A549 treated with GW870086 at 1 μM for 4 hours (cell line): ENCODE data around the gene ZNF408. TPM values are rescaled to one million over a fixed set of nuclear protein-coding genes. Genes with fewer than 3 reads are reported as not detected.

ENCODE experiments used
- total RNA-seq: library from RNA; stranded (reverse); fragments of 200-300 nt; extraction: Qiagen RNA extraction; gene quantifications from 5 replicates; pipeline ENCODE4 v1.2.3, GENCODE V29; 2022; ENCODE audit warnings: low read depth

Gene ZNF408
- total RNA-seq: 17.0 to 22.4 TPM (median 18.4 TPM) in 5 replicates

DNA sequence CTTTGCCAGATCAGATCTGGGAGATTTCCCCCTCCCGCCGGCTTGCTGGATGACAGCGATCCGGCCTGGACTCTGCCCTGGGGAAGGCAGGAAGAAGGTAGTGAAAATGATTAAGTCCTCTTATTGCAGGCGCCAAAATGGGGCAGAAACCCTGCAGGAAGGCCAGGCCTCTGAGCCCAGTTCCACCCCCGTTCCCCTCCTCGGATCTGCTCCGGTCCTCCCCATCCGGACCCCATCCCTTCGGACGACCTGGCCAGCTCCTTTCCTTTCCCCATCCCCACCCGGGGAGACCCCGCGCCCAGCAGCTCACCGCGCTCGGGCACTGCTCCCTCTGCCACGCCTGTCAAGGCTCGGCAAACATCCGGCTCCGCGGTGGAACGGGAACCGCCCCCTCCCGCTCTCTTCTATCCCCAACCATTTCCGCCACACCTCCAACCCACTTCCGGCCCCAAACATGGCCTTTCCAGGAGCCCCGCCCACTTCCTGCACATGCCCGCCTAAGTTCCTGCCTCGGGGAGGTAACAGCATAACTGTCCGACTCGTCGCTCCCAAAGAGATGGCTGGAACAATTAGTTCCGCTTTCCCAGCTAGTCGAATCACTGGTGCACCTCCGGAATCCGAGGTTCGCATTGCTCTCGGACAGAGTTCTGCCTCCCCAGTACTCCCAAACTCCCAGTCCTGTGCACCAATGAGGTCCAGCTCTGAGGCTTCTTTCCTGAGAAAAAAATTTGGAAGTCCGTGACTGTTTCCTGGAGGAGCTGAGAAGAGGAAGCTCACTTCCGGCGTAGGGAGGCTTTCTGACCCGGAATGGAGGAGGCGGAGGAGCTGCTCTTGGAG, at the start of gene ZNF408, which contains the start of gene ARHGAP1:
TSS of gene ZNF408 (plus strand) at position 791 of the 837 bp plus-strand sequence. CDS start at position 808, 17 bp downstream.
TSS of gene ARHGAP1 (minus strand) at position 379 of the 837 bp plus-strand sequence. CDS start 4,512 bp downstream, outside the sequence.

DNA sequence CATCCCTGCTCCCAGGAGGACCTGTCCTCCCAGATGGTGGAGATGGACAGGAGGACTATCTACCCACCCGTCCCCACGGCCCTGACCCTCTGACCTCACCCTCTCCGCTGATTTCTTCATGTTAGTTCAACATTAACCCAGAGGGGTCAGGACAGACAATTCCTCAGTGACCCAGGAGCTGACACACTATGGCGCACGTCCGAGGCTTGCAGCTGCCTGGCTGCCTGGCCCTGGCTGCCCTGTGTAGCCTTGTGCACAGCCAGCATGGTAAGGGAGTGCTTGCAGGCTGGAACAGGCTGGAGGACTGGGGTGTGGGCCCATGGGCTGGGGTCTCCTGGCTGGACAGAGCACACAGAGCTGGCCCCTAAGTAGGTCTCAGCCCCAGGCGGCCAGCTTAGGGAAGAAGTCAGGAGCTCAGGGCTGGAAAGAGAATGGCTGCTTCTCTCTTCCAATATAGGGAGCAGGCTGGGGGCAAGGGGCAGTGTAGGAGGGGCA, 18.3 kb downstream of the ZNF408 start, which contains the start of gene F2:
TSS of gene F2 (plus strand) at position 166 of the 495 bp plus-strand sequence. CDS start at position 189, 23 bp downstream.

Other genes starting within 250 kb of the ZNF408 start
- 12.9 to 16.4 TPM (median 14.0 TPM) in 5 replicates for gene AMBRA1, start 107.0 kb upstream of the ZNF408 start, total RNA-seq
- gene HARBI1, start 83.8 kb upstream of the ZNF408 start, total RNA-seq: 5.0 to 7.0 TPM (median 5.8 TPM) in 5 replicates
- 45.3 to 59.8 TPM (median 58.9 TPM) in 5 replicates for gene ATG13, start 83.5 kb upstream of the ZNF408 start, total RNA-seq
- gene ARHGAP1, start 412 bp upstream of the ZNF408 start, total RNA-seq: 54.6 to 62.8 TPM (median 57.6 TPM) in 5 replicates
- 1.9 to 2.6 TPM (median 2.2 TPM) in 5 replicates for gene F2, start 18.2 kb downstream of the ZNF408 start, total RNA-seq
- gene CKAP5, start 145.2 kb downstream of the ZNF408 start, total RNA-seq: 58.0 to 72.9 TPM (median 66.9 TPM) in 5 replicates
- gene LRP4, start 217.5 kb downstream of the ZNF408 start, total RNA-seq: 7.5 to 9.6 TPM (median 8.7 TPM) in 5 replicates
- gene CSTPP1, start 235.7 kb downstream of the ZNF408 start, total RNA-seq: 29.1 to 32.8 TPM (median 30.7 TPM) in 5 replicates